ENCODE data around the gene DCUN1D3.

GRCh38 chr16:20866801-20867200, 33.4 kb downstream of the DCUN1D3 start:
- no peak for TF ChIP-seq POLR2A (IDR thresholded peaks at IDR 0.05)
- TF ChIP-seq, protein P1, sequence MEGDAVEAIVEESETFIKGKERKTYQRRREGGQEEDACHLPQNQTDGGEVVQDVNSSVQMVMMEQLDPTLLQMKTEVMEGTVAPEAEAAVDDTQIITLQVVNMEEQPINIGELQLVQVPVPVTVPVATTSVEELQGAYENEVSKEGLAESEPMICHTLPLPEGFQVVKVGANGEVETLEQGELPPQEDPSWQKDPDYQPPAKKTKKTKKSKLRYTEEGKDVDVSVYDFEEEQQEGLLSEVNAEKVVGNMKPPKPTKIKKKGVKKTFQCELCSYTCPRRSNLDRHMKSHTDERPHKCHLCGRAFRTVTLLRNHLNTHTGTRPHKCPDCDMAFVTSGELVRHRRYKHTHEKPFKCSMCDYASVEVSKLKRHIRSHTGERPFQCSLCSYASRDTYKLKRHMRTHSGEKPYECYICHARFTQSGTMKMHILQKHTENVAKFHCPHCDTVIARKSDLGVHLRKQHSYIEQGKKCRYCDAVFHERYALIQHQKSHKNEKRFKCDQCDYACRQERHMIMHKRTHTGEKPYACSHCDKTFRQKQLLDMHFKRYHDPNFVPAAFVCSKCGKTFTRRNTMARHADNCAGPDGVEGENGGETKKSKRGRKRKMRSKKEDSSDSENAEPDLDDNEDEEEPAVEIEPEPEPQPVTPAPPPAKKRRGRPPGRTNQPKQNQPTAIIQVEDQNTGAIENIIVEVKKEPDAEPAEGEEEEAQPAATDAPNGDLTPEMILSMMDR (IDR thresholded peaks at IDR 0.05) = no peak
